Measurements from ENCODE around the gene ADGRB2. TPM values are rescaled to one million over a fixed set of nuclear protein-coding genes. Genes with fewer than 3 reads are reported as not detected.

The ADGRB2 gene
- polyA plus RNA-seq, 3 donors = not detected

DNA sequence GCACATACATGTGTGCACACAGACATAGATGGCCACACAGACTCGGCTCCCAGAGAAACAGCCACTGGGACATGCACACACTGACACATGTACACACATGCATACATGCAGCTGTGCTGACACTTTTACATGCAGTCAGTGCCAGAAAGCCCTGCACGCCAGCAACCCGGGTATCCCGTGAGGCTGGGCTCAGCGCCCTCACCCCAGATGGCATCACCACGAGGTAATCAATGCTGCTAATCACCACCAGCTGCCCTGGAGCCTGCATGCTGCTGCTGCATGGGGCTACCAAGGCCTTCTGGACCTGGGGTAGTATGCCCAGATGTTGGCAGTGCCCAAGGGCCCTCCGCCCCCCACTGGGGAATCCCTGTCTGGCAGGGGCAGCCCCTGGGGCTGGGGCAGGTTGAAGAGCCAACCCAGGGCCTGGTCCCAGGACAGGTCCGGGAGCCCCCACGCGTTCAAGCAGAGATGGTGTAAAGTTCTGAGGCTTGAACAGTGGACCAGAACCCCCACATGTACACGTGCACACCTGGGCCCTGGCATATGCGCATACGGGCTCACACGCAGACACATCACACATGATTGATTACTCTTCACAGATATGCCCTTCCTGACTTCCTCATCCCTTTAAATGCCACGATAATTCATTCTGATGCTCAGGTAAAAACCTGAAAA, 57.6 kb downstream of the ADGRB2 start:
- 84% methylated on average over 13 of the region's 15 CpGs for WGBS (ENCODE audit: insufficient coverage)
- Histone ChIP-seq H2AFZ (ENCODE audit: insufficient read depth, low read depth, low read length, poor library complexity, severe bottlenecking) (no peak overlapping the region), H3K27me3 (ENCODE audit: control insufficient read depth in 2 of 2, insufficient read depth in 2 of 2, low read length in 2 of 2) (peaks cover 9 to 37% of the 10 kb centered on the region in 2 donors), H3K9me3 (replicated peaks in 1 of 2; ENCODE audit: control insufficient read depth in 1 of 2, insufficient read depth in 1 of 2, low read length in 2 of 2) (no peaks in the 10 kb centered on the region), H3K4me1 (ENCODE audit: control insufficient read depth in 1 of 2, insufficient read depth in 2 of 2, low read length in 2 of 2) (peaks cover 0 to 6% of the 10 kb centered on the region in 2 donors), H3K4me3 (replicated peaks in 1 of 3; ENCODE audit: low read depth in 2 of 3, low read length in 3 of 3) (no peak overlapping the region), H3K4me2 (replicated peaks; ENCODE audit: extremely low read depth, low read length, poor library complexity, severe bottlenecking) (no peak overlapping the region), H3K79me2 (ENCODE audit: insufficient read depth, low read length) (no peaks in the 10 kb centered on the region), H4K20me1 (ENCODE audit: insufficient read depth, low read length) (no peaks in the 10 kb centered on the region), H3K36me3 (replicated peaks in 1 of 2; ENCODE audit: control insufficient read depth in 1 of 2, insufficient read depth in 2 of 2, low read length in 2 of 2) (no peaks in the 10 kb centered on the region), H3K9ac (ENCODE audit: insufficient read depth, low read length, poor library complexity, severe bottlenecking) (no peak overlapping the region), H3K27ac (ENCODE audit: low read depth in 1 of 2, low read length in 2 of 2) (no peak overlapping the region)
- Mint-ChIP-seq H3K4me1 (peaks cover 20% of the 10 kb centered on the region), H3K27ac (no peak overlapping the region), H3K4me3 (no peak overlapping the region), H3K36me3 (no peaks in the 10 kb centered on the region), H3K9me3 (peaks cover 0 to 3% (median 0%) of the 10 kb centered on the region in 7 donors), H3K27me3 (ENCODE audit: low read depth in 3 of 3) (peaks cover 30 to 43% (median 36%) of the 10 kb centered on the region in 3 donors)
- DNase-seq = no peak
- no peak for TF ChIP-seq CTCF (IDR thresholded peaks at IDR 0.05)
- intact Hi-C loops (cut with micrococcal nuclease) = no loop called here

DNA sequence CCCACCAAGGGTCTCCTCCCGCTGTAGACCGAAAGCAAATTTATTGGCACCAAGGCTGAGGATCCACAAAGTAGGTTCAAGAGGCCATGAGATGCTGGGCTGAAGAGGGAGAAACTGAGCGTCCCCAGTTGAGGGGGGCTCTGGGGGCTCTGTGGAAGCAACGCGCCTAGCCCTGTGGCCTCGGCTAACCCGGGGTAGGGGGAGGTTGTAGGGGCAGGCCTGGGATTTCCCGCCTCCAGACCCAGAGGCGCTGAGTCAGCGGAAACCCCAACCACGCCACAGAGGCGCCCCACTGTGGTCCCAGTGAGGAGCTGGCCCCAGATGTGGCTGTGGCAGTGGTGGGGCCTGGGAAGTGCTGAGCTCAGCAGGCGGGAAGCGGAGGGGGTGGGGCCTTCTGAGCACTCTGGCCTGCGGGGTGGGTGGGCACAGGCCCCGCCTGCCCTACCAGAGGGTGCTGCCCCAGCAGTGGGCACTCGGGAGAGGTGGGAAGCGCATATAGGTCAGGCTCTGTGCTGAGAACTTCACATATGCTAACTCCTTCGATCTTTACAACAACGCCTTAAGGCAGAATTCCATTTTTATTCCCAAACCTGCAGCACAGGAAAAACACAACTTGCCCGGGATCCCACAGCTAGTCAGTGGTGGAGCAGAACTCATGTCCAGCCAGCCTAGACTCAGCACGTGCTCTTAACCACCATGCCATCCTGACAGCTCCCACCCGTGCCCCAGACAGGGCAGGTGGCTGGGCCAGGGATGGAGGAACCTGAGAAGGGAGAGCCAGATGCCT, 58.9 kb downstream of the ADGRB2 start:
- no peaks in the 10 kb centered on the region for H3K36me3 ChIP-seq (replicated peaks in 1 of 2; ENCODE audit: control insufficient read depth in 1 of 2, insufficient read depth in 2 of 2, low read length in 2 of 2)
- Mint-ChIP-seq H3K4me1 (peaks cover 25% of the 10 kb centered on the region), H3K27me3 (ENCODE audit: low read depth in 3 of 3) (peaks cover 29 to 43% (median 37%) of the 10 kb centered on the region in 3 donors), H3K4me3 (peak overlapping the region in 1 of 2 donors; percentile 59), H3K9me3 (peaks cover 0 to 5% (median 0%) of the 10 kb centered on the region in 7 donors), H3K36me3 (no peaks in the 10 kb centered on the region), H3K27ac (no peak overlapping the region)
- no peak overlapping the region for H3K4me2 ChIP-seq (replicated peaks; ENCODE audit: extremely low read depth, low read length, poor library complexity, severe bottlenecking)
- 17% methylated on average over 20 of the region's 23 CpGs for WGBS (ENCODE audit: insufficient coverage)
- H3K79me2 ChIP-seq (ENCODE audit: insufficient read depth, low read length) = no peaks in the 10 kb centered on the region
- H3K9ac ChIP-seq (ENCODE audit: insufficient read depth, low read length, poor library complexity, severe bottlenecking) = no peak overlapping the region
- no peaks in the 10 kb centered on the region for H4K20me1 ChIP-seq (ENCODE audit: insufficient read depth, low read length)
- no peak for TF ChIP-seq CTCF (IDR thresholded peaks at IDR 0.05)
- H2AFZ ChIP-seq (ENCODE audit: insufficient read depth, low read depth, low read length, poor library complexity, severe bottlenecking) = no peak overlapping the region
- peaks cover 9 to 37% of the 10 kb centered on the region in 2 donors for H3K27me3 ChIP-seq (ENCODE audit: control insufficient read depth in 2 of 2, insufficient read depth in 2 of 2, low read length in 2 of 2)
- DNase-seq = peak in 1 of 3 donors; percentile 55
- intact Hi-C loops (cut with micrococcal nuclease) = no loop called here
- H3K27ac ChIP-seq (ENCODE audit: low read depth in 1 of 2, low read length in 2 of 2) = no peak overlapping the region
- peaks cover 0 to 6% of the 10 kb centered on the region in 2 donors for H3K4me1 ChIP-seq (ENCODE audit: control insufficient read depth in 1 of 2, insufficient read depth in 2 of 2, low read length in 2 of 2)
- no peak overlapping the region for H3K4me3 ChIP-seq (replicated peaks in 1 of 3; ENCODE audit: low read depth in 2 of 3, low read length in 3 of 3)
- no peaks in the 10 kb centered on the region for H3K9me3 ChIP-seq (replicated peaks in 1 of 2; ENCODE audit: control insufficient read depth in 1 of 2, insufficient read depth in 1 of 2, low read length in 2 of 2)

All from CD14-positive monocyte (primary cell).